Glutamatergic neuron (in vitro differentiated cells): ENCODE measurements around the gene GPR55. TPM values are rescaled to one million over a fixed set of nuclear protein-coding genes. Genes with fewer than 3 reads are reported as not detected.
A peak's percentile ranks its signal among the peaks of the same experiment; 100 is the strongest.

ENCODE experiments used
- DNase-seq: peaks from one replicate; pipeline ENCODE4 v3.0.0; 2022
- H3K27ac Mint-ChIP-seq: one replicate; pipeline ENCODE4 v1.8.0; 2020; ENCODE audit warnings: mild to moderate bottlenecking, mixed read lengths, inconsistent platforms; ENCODE audit not compliant: unreplicated experiment
- H3K27me3 Mint-ChIP-seq: one replicate; pipeline ENCODE4 v1.8.0; 2020; ENCODE audit warnings: mild to moderate bottlenecking, moderate library complexity, mixed read lengths, inconsistent platforms; ENCODE audit not compliant: unreplicated experiment
- H3K36me3 Mint-ChIP-seq: one replicate; pipeline ENCODE4 v1.8.0; 2020; ENCODE audit warnings: mild to moderate bottlenecking, mixed read lengths, inconsistent platforms; ENCODE audit not compliant: unreplicated experiment
- H3K4me1 Mint-ChIP-seq: one replicate; pipeline ENCODE4 v1.8.0; 2020; ENCODE audit warnings: mild to moderate bottlenecking, low read depth, mixed read lengths, inconsistent platforms; ENCODE audit not compliant: unreplicated experiment
- H3K4me3 Mint-ChIP-seq: one replicate; pipeline ENCODE4 v1.8.0; 2020; ENCODE audit warnings: mild to moderate bottlenecking, mixed read lengths, inconsistent platforms; ENCODE audit not compliant: unreplicated experiment
- H3K9me3 Mint-ChIP-seq: one replicate; pipeline ENCODE4 v1.8.0; 2020; ENCODE audit warnings: mild to moderate bottlenecking, moderate library complexity, mixed read lengths, inconsistent platforms; ENCODE audit not compliant: unreplicated experiment
- CTCF ChIP-seq: fragments of 200-600 bp; sonication (generic); IDR thresholded peaks from one replicate; pipeline ENCODE4 v1.5.0; 2021; ENCODE audit not compliant: partially characterized antibody, unreplicated experiment
- total RNA-seq: library from RNA; stranded (reverse); fragmentation: NEBNext Ultra II Directional; extraction: Animal tissue kit (Norgen Biotek cat#: 25700); gene quantifications from one replicate; pipeline ENCODE4 v1.2.1, GENCODE V29; 2021; ENCODE audit not compliant: unreplicated experiment

The GPR55 gene
- total RNA-seq, 1 donor from 2014 or later = not detected

DNA sequence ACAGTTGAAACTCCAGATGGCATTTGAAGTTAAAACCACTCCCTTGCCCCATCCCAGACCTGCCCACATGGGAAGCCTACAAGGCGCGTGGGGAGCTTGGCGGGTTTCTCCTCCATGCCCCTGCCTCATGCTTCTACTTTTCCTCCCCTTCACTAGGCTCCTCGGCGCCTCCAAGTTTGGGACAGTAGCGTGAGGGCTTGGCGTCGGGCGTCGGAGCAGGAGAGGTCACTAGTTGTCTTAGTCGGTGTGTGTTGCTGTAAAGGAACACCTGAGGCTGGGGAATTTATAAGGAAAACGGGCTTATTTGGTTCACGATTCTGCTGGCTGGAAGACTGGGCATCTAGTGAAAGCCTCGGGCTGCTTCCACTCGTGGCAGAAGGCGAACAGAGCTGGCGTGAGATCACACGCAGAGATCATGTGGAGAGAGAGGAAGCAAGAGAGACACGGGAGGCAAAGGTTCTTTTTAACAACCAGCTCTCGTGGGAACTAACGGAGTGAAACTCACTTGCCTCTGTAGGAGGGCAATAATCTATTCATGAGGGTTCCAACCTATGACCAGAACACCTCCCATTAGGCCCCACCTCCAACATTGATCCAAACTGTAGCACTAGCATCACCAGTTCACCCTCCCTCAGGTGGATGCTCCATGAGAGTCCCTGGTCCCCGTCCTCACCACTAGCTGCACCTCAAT, 35.0 kb downstream of the GPR55 start:
- Mint-ChIP-seq H3K4me1 (peaks cover 19% of the 10 kb centered on the region), H3K27ac (no peak overlapping the region), H3K4me3 (no peak overlapping the region), H3K9me3 (no peaks in the 10 kb centered on the region), H3K27me3 (peaks cover 2% of the 10 kb centered on the region), H3K36me3 (no peaks in the 10 kb centered on the region)
- no peak for TF ChIP-seq CTCF
- DNase-seq = no peak

DNA sequence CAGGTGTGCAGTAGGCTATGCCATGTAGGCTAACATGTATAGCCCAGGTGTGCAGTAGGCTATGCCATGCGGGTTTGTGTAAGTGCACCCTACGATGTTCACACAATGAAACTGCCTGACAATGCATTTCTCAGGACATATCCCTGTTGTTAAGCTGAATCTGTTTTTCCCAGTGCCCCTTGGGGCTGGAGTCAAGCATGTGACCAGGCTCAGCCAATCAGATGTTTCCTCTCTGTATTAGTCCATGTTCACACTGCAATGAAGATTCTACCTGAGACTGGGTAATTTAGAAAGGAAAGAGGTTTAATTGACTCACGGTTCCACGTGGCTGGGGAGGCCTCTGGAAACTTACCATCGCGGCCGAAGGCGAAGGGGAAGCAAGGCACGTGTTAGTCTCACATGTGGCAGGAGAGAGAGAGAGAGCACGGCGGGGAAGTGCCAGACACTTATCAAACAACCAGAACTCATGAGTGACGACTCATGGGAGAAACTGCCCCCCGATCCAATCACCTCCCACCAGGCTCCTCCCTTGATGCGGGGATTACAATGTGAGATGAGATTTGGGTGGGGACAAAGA, 36.1 kb downstream of the GPR55 start:
- Mint-ChIP-seq H3K4me3 (no peak overlapping the region), H3K27me3 (peaks cover 2% of the 10 kb centered on the region), H3K27ac (no peak overlapping the region), H3K36me3 (no peaks in the 10 kb centered on the region), H3K4me1 (peaks cover 19% of the 10 kb centered on the region), H3K9me3 (no peaks in the 10 kb centered on the region)
- no peak for TF ChIP-seq CTCF
- DNase-seq = no peak

DNA sequence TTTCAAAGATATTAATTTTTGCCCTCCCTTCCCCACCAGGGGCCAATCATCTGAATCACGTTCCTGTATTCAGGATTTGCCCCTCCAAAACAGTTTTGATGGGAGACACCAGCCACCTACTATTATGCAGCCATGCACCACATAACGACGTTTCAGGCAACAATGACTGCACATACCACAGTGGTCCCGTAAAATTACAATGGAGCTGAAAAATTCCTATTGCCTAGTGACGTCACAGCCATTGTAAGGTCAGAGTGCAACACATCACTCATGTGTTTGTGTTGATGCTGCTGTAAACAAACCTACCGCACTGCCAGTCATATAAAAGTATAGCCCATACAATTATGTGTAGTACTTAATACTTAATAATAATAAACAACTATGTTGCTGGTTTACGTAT, 37.7 kb downstream of the GPR55 start:
- H3K27ac Mint-ChIP-seq = no peak overlapping the region
- peaks cover 16% of the 10 kb centered on the region for H3K4me1 Mint-ChIP-seq
- no peak for TF ChIP-seq CTCF

GRCh38 chr2:230886671-230887071, 38.4 kb downstream of the GPR55 start:
- Mint-ChIP-seq H3K36me3 (no peaks in the 10 kb centered on the region), H3K4me1 (peaks cover 16% of the 10 kb centered on the region), H3K9me3 (peaks cover 2% of the 10 kb centered on the region), H3K27me3 (no peaks in the 10 kb centered on the region), H3K27ac (no peak overlapping the region), H3K4me3 (no peak overlapping the region)
- no peak for TF ChIP-seq CTCF
- no peak for DNase-seq

More for the DNA sequence above, 37.7 kb downstream of the GPR55 start:
- Mint-ChIP-seq H3K9me3 (no peaks in the 10 kb centered on the region), H3K4me3 (no peak overlapping the region), H3K27me3 (peaks cover 2% of the 10 kb centered on the region), H3K36me3 (no peaks in the 10 kb centered on the region)
- no peak for DNase-seq

- Mint-ChIP-seq H3K4me1 (peaks cover 12% of the 10 kb centered on the region), H3K27ac (peak overlapping the region; percentile 80), H3K27me3 (no peaks in the 10 kb centered on the region), H3K36me3 (no peaks in the 10 kb centered on the region), H3K4me3 (peak overlapping the region; percentile 57), H3K9me3 (peaks cover 2% of the 10 kb centered on the region)
- DNase-seq = no peak
- TF ChIP-seq CTCF = no peak
Measured at GRCh38 chr2:230886206-230886605, 38.8 kb downstream of the GPR55 start.
